Choroid plexus epithelial cell (primary cell): ENCODE data around the gene CCSER1.

Experiments
- DNase-seq: peaks from one replicate; pipeline ENCODE4 v3.0.0-alpha.2; 2010; ENCODE audit warnings: low read depth
- H3K4me3 ChIP-seq: 2 replicates; pipeline ENCODE4 v1.5.1; 2011; ENCODE audit warnings: low read depth, mild to moderate bottlenecking, control low read depth, low read length, moderate library complexity
- CTCF ChIP-seq: conservative IDR thresholded peaks from 2 replicates; pipeline ENCODE4 v1.5.1; 2011; ENCODE audit warnings: low read depth, mild to moderate bottlenecking, control low read depth, inconsistent platforms, low read length, moderate library complexity

The CCSER1 gene

GRCh38 chr4:90207887-90208454, 80.8 kb downstream of the CCSER1 start:
- no peak overlapping the region for H3K4me3 ChIP-seq
- TF ChIP-seq CTCF, result no peak
- DNase-seq, result no peak

GRCh38 chr4:90209922-90210321, 82.7 kb downstream of the CCSER1 start:
- DNase-seq, result no peak
- H3K4me3 ChIP-seq, result no peak overlapping the region
- TF ChIP-seq CTCF, result no peak

- no peak for DNase-seq
- H3K4me3 ChIP-seq, result no peak overlapping the region
- no peak for TF ChIP-seq CTCF
These were observed 84.0 kb downstream of the CCSER1 start for GRCh38 chr4:90211174-90211573.

- DNase-seq, result no peak
- TF ChIP-seq CTCF, result no peak
- H3K4me3 ChIP-seq, result no peak overlapping the region
These were observed 88.1 kb downstream of the CCSER1 start for GRCh38 chr4:90215286-90215685.

GRCh38 chr4:90219822-90220221, 92.6 kb downstream of the CCSER1 start:
- no peak for DNase-seq
- H3K4me3 ChIP-seq, result no peak overlapping the region
- no peak for TF ChIP-seq CTCF

- no peak overlapping the region for H3K4me3 ChIP-seq
- no peak for DNase-seq
- TF ChIP-seq CTCF, result no peak
These were observed 93.3 kb downstream of the CCSER1 start for GRCh38 chr4:90220459-90220858.

- DNase-seq, result peak; percentile 0
- TF ChIP-seq CTCF, result no peak
- no peak overlapping the region for H3K4me3 ChIP-seq
These were observed 99.5 kb downstream of the CCSER1 start for GRCh38 chr4:90226734-90227133.
